SU-DHL-6 (cell line): ENCODE measurements around the gene PDPN.

Source experiments
- H2AFZ ChIP-seq: fragments of 200-600 bp; sonication (generic); 2 replicates; pipeline ENCODE4 v1.6.1; 2014; ENCODE audit warnings: low read depth, mild to moderate bottlenecking, moderate library complexity, mixed read lengths, antibody characterized with exemption, low read length; ENCODE audit not compliant: severe bottlenecking
- H3F3A ChIP-seq: fragments of 200-600 bp; shearing (Covaris generic); 2 replicates; pipeline ENCODE4 v1.6.0; 2016; ENCODE audit warnings: antibody characterized with exemption, mild to moderate bottlenecking; ENCODE audit not compliant: insufficient read depth
- H3K27ac ChIP-seq: fragments of 200-600 bp; sonication (generic); 2 replicates; pipeline ENCODE4 v1.5.1; 2016; ENCODE audit warnings: low read depth, mild to moderate bottlenecking, low read length, moderate library complexity, mixed read lengths
- H3K27me3 ChIP-seq: fragments of 200-600 bp; sonication (generic), shearing (Covaris generic); 2 replicates; pipeline ENCODE4 v1.6.0; 2014; ENCODE audit warnings: mild to moderate bottlenecking, low read length
- H3K36me3 ChIP-seq: fragments of 200-600 bp; sonication (generic); 2 replicates; pipeline ENCODE4 v1.6.1; 2014; ENCODE audit warnings: mild to moderate bottlenecking, low read length, mixed read lengths
- H3K4me2 ChIP-seq: fragments of 300-600, 200-600 bp; shearing (Covaris generic), sonication (generic); 2 replicates; pipeline ENCODE4 v1.6.0; 2014; ENCODE audit warnings: low read length, low read depth, mild to moderate bottlenecking; ENCODE audit not compliant: poor library complexity, severe bottlenecking
- H3K4me3 ChIP-seq: fragments of 200-600 bp; sonication (generic); 2 replicates; pipeline ENCODE4 v1.5.1; 2014; ENCODE audit warnings: antibody characterized with exemption, low read length, mild to moderate bottlenecking, mixed read lengths; ENCODE audit not compliant: insufficient read depth, poor library complexity, severe bottlenecking
- H3K79me2 ChIP-seq: fragments of 200-600 bp; sonication (generic); 2 replicates; pipeline ENCODE4 v1.6.1; 2014; ENCODE audit warnings: mild to moderate bottlenecking, low read length, moderate library complexity; ENCODE audit not compliant: insufficient read depth
- H3K9ac ChIP-seq: fragments of 200-600 bp; sonication (generic); 2 replicates; pipeline ENCODE4 v1.7.0; 2014; ENCODE audit warnings: mild to moderate bottlenecking, low read length
- H3K9me2 ChIP-seq: fragments of 200-600 bp; sonication (generic); replicated peaks from 2 replicates; pipeline ENCODE4 v1.6.1; 2014; ENCODE audit warnings: low read length; ENCODE audit not compliant: insufficient read depth
- H3K9me3 ChIP-seq: fragments of 200-600 bp; sonication (generic); 2 replicates; pipeline ENCODE4 v1.6.1; 2014; ENCODE audit warnings: low read length, mixed read lengths; ENCODE audit not compliant: insufficient read depth
- H4K20me1 ChIP-seq: fragments of 200-600 bp; sonication (generic); 2 replicates; pipeline ENCODE4 v1.6.1; 2014; ENCODE audit warnings: low read depth, mild to moderate bottlenecking, antibody characterized with exemption, low read length, moderate library complexity, mixed read lengths
- CTCF ChIP-seq: fragments of 200-600 bp; sonication (generic); IDR thresholded peaks from one replicate; pipeline ENCODE4 v1.5.1; 2017; ENCODE audit warnings: antibody characterized with exemption, mild to moderate bottlenecking, low read length, moderate library complexity; ENCODE audit not compliant: insufficient read depth, poor library complexity, severe bottlenecking
- EZH2phosphoT487 ChIP-seq: fragments of 200-600 bp; sonication (generic), shearing (Covaris generic); conservative IDR thresholded peaks from 2 replicates; pipeline ENCODE4 v1.6.1; 2018; ENCODE audit warnings: mild to moderate bottlenecking, antibody characterized with exemption, low read length, moderate library complexity, mixed read lengths

Gene PDPN

DNA sequence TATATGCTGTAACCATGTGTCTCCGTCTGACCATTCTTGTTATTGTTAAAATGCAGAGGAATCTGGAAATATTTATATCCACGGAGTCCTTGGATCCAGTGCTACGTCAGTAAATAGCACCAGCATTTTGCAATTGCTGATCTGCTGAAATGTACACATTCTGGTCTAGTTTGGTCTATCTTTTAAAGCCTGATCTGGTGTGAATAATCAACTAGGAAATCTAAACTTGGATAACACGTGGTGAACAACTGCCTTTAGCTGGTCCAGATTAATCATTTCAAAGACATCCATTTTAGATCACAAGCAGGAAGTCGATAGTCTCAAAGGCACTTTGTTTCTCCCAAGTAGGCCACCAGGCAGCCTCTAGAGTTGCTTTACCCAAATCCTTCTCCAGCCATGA, 32.6 kb downstream of the PDPN start:
- H3K27me3 ChIP-seq, result no peaks in the 10 kb centered on the region
- H3K9me2 ChIP-seq, result no peaks in the 10 kb centered on the region
- H3K9me3 ChIP-seq, result no peaks in the 10 kb centered on the region
- no peaks in the 10 kb centered on the region for H4K20me1 ChIP-seq
- TF ChIP-seq EZH2phosphoT487, result no peak
- no peak for TF ChIP-seq CTCF
- no peak overlapping the region for H3K4me3 ChIP-seq
- H3K36me3 ChIP-seq, result no peaks in the 10 kb centered on the region
- H2AFZ ChIP-seq, result no peak overlapping the region
- no peaks in the 10 kb centered on the region for H3K79me2 ChIP-seq
- H3K4me2 ChIP-seq, result no peak overlapping the region
- no peak overlapping the region for H3K27ac ChIP-seq
- no peaks in the 10 kb centered on the region for H3F3A ChIP-seq
- no peak overlapping the region for H3K9ac ChIP-seq

DNA sequence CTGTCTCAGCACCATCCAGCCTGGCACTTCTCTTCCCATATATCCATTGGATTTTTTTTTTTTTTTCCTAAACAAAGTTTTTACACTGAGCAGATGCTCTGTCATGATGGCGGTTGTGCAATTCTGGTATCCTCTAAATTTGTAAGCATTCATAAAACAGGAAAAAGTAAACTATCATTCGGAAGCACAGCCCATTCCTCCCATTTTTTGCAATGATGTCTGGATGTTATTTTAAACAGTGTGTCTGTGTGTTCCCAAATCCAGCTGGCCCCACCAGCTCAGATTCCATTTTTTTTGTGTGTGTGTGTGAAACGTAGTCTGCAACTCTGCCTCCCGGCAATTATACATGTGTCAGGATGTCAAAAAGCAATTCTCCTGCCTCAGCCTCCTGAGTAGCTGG, 33.5 kb downstream of the PDPN start:
- TF ChIP-seq CTCF (no peak), EZH2phosphoT487 (no peak)
- Histone ChIP-seq H3K27me3 (no peaks in the 10 kb centered on the region), H3K79me2 (no peaks in the 10 kb centered on the region), H3K9me2 (no peaks in the 10 kb centered on the region), H3K9me3 (no peaks in the 10 kb centered on the region), H3K36me3 (no peaks in the 10 kb centered on the region), H4K20me1 (no peaks in the 10 kb centered on the region), H3K4me2 (no peak overlapping the region), H3K27ac (no peak overlapping the region), H3F3A (no peaks in the 10 kb centered on the region), H2AFZ (no peak overlapping the region), H3K9ac (no peak overlapping the region), H3K4me3 (no peak overlapping the region)

DNA sequence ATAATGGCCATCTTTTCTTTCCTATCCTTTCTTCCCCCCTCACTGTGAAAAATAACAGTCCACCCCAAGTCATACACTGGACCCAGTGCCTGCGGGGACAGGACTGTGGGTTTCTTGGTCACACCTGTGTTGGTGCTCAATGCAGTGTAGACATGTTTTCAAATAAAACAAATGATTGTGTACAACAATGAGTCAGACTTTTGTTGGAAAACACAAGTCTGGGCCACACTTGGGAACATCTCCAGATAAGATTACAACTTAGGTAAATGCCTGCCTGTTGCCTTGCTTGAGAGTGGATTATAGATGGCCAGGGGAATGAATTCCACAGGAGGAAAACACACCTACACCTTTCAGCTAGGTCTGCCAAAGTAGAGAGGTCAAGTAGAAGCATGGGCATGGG, 34.1 kb downstream of the PDPN start:
- Histone ChIP-seq H3K4me2 (no peak overlapping the region), H3K27ac (no peak overlapping the region), H4K20me1 (no peaks in the 10 kb centered on the region), H3K79me2 (no peaks in the 10 kb centered on the region), H3K27me3 (no peaks in the 10 kb centered on the region), H3K9me3 (no peaks in the 10 kb centered on the region), H3F3A (no peaks in the 10 kb centered on the region), H3K4me3 (no peak overlapping the region), H3K9ac (no peak overlapping the region), H3K9me2 (no peaks in the 10 kb centered on the region), H2AFZ (no peak overlapping the region), H3K36me3 (no peaks in the 10 kb centered on the region)
- no peak for TF ChIP-seq CTCF
- no peak for TF ChIP-seq EZH2phosphoT487

DNA sequence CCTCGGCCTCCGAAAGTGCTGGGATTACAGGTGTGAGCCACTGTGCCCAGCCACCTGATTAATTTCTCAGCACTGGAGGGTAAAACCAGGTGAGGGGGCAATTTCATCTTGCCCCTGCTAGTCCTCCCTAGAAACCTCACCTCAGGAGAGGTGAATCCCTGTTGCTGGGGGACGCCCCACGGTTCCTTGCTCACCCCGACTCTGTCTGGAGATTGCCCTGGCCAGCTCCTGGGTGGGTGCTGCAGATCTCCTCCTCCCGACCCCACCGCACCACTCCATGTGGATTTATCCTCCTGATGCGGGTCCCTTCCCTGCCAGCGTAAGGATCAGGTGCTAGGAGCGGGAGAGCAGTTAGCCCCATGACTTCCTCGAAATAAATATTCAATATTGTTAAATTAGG, 34.9 kb downstream of the PDPN start:
- no peaks in the 10 kb centered on the region for H4K20me1 ChIP-seq
- H3F3A ChIP-seq, result no peaks in the 10 kb centered on the region
- no peaks in the 10 kb centered on the region for H3K36me3 ChIP-seq
- H3K79me2 ChIP-seq, result no peaks in the 10 kb centered on the region
- no peak overlapping the region for H3K9ac ChIP-seq
- no peak overlapping the region for H3K4me3 ChIP-seq
- TF ChIP-seq CTCF (no peak), EZH2phosphoT487 (no peak)
- H3K4me2 ChIP-seq, result no peak overlapping the region
- H3K9me3 ChIP-seq, result no peaks in the 10 kb centered on the region
- no peaks in the 10 kb centered on the region for H3K27me3 ChIP-seq
- H3K9me2 ChIP-seq, result no peaks in the 10 kb centered on the region
- no peak overlapping the region for H2AFZ ChIP-seq
- no peak overlapping the region for H3K27ac ChIP-seq
